Thyroid gland (tissue), 4 donors: Measurements from ENCODE around the gene DOCK3. TPM values are rescaled to one million over a fixed set of nuclear protein-coding genes. Genes with fewer than 3 reads are reported as not detected.

Experiments
- DNase-seq, 2 donors: peaks; one replicate each; pipeline ENCODE4 v3.0.0-alpha.2; 2019
- H3K27ac ChIP-seq, 3 donors: fragments of 200-600 bp; sonication (generic); 1 replicate in 2 of 3; 2 replicates in 1 of 3; pipeline ENCODE4 v1.5.1; 2016 to 2019; ENCODE audit warnings: mild to moderate bottlenecking in 1 of 3, moderate library complexity in 1 of 3
- H3K27me3 ChIP-seq: fragments of 200-600 bp; sonication (generic); one replicate; pipeline ENCODE4 v1.5.1; 2019
- H3K36me3 ChIP-seq, 2 donors: fragments of 200-600 bp; sonication (generic); one replicate each; pipeline ENCODE4 v1.5.1; 2016 to 2019
- H3K4me1 ChIP-seq, 2 donors: fragments of 200-600 bp; sonication (generic); one replicate each; pipeline ENCODE4 v1.5.1; 2017 to 2019
- H3K4me3 ChIP-seq, 3 donors: fragments of 200-600 bp; sonication (generic); replicated peaks in 1 of 3; 1 replicate in 2 of 3; 2 replicates in 1 of 3; pipeline ENCODE4 v1.5.1; 2016; ENCODE audit warnings: mild to moderate bottlenecking in 1 of 3
- H3K9me3 ChIP-seq: fragments of 200-600 bp; sonication (generic); one replicate; pipeline ENCODE4 v1.5.1; 2017
- CTCF ChIP-seq, 6 experiments: fragments of 200-600 bp in 3 of 6; fragments of 450-650 bp in 3 of 6; sonication (generic) in 3 of 6; IDR thresholded peaks; one replicate each; pipeline ENCODE4 v1.5.1; 2016 to 2019; ENCODE audit warnings: antibody characterized with exemption in 6 of 6, mild to moderate bottlenecking in 2 of 6, inconsistent platforms in 1 of 6, moderate library complexity in 1 of 6
- POLR2A ChIP-seq, 2 donors: fragments of 450-650 bp; IDR thresholded peaks; one replicate each; pipeline ENCODE4 v1.6.1; 2017; ENCODE audit warnings: antibody characterized with exemption in 2 of 2, mild to moderate bottlenecking in 2 of 2, moderate library complexity in 1 of 2
- WGBS, 2 donors: methylation state at CpG; one replicate each; pipeline ENCODE4 v1.1.5; 2017; 5-methylcytosine and 5-hydroxymethylcytosine counted together
- intact Hi-C: fragments of 100-400 bp; cut with DNase I; formaldehyde crosslinking; loops from one replicate; pipeline ENCODE4 v1.15.1; 2023
- total RNA-seq, 4 donors: library from RNA; depleted of rRNA; stranded (reverse); fragments of >200 nt; gene quantifications; one replicate each; pipeline ENCODE4 v1.2.3, GENCODE V29; 2016

DOCK3 gene, protein sequence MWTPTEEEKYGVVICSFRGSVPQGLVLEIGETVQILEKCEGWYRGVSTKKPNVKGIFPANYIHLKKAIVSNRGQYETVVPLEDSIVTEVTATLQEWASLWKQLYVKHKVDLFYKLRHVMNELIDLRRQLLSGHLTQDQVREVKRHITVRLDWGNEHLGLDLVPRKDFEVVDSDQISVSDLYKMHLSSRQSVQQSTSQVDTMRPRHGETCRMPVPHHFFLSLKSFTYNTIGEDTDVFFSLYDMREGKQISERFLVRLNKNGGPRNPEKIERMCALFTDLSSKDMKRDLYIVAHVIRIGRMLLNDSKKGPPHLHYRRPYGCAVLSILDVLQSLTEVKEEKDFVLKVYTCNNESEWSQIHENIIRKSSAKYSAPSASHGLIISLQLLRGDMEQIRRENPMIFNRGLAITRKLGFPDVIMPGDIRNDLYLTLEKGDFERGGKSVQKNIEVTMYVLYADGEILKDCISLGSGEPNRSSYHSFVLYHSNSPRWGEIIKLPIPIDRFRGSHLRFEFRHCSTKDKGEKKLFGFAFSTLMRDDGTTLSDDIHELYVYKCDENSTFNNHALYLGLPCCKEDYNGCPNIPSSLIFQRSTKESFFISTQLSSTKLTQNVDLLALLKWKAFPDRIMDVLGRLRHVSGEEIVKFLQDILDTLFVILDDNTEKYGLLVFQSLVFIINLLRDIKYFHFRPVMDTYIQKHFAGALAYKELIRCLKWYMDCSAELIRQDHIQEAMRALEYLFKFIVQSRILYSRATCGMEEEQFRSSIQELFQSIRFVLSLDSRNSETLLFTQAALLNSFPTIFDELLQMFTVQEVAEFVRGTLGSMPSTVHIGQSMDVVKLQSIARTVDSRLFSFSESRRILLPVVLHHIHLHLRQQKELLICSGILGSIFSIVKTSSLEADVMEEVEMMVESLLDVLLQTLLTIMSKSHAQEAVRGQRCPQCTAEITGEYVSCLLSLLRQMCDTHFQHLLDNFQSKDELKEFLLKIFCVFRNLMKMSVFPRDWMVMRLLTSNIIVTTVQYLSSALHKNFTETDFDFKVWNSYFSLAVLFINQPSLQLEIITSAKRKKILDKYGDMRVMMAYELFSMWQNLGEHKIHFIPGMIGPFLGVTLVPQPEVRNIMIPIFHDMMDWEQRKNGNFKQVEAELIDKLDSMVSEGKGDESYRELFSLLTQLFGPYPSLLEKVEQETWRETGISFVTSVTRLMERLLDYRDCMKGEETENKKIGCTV (N-terminal part only)
- total RNA-seq = 10 to 100 TPM; 15.7 to 54.2 (median 21.1) TPM

- DNase-seq = peak; percentile 76 to 78
- TF ChIP-seq POLR2A (IDR thresholded peaks at IDR 0.05) (peak; percentile 51 to 78), CTCF (IDR thresholded peaks at IDR 0.05) (no peak)
- H3K27me3 ChIP-seq = no peaks in the 10 kb centered on the region
- intact Hi-C loops = no loop called here
- no peaks in the 10 kb centered on the region for H3K9me3 ChIP-seq
- H3K4me1 ChIP-seq = peaks cover 14 to 16% of the 10 kb centered on the region in 2 donors
- no peaks in the 10 kb centered on the region for H3K36me3 ChIP-seq
- H3K27ac ChIP-seq = peak within 1 kb of the TSS in 2 of 3 donors; percentile 30 to 55
- 29 to 62% methylated on average over 2 to 11 of the region's 89 CpGs for WGBS, 2 donors
- H3K4me3 ChIP-seq = peak within 1 kb of the TSS in 2 of 3 donors; percentile 8 to 37
Measured at GRCh38 chr3:50674349-50675178, at the start of gene DOCK3. DOCK3 (plus strand) TSS chr3:50674927; CDS start chr3:50675264, 337 bp downstream.

DNA sequence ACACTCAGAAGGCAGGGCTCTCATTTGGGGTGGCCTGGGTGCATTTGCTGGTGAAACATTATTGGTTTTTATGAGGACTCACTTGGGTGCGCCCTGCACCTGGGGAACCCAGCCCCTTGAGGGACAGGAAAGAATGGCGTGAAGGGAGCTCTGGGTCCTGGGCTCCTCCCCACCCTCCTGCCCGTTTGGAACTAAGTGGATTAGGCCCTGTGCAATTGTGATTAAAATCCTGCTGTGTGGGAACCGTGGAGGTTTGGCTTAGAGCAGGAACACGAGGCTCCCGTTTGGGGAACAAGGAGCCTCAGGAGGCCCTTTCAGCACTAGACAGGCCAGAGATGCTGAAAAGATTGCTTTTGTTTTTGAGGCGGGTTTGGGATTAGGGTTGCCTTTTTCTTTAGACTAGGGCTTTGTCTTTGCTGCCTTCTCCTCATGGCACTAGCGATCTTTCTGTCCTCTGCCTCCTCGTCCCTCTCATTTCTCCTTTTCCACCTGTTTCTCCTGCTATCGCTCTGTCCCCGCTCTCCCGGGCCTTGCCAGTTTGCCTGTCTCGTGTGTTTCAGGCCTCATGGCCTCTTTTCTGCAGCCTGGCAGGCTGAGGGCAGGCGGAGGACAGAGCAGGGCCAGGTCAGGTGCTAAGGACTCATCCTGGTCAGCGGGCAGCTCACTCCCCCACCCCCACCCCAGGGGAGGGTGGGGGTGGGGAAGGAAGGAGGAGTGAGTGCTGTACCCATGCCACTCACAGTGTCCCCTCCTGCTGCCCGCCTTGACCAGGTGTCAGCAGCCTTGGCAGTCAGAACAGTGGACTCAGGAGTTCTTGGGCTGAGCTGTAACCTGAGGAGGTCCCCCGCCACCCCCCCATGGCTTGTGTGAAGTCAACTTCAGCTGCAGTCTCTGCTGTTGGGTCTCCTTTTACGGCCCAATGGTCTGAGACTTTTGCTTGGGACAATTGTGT, 49.2 kb upstream of the DOCK3 start:
- TF ChIP-seq CTCF (IDR thresholded peaks at IDR 0.05) = no peak
- TF ChIP-seq POLR2A (IDR thresholded peaks at IDR 0.05) = no peak
- no peaks in the 10 kb centered on the region for H3K36me3 ChIP-seq
- no peaks in the 10 kb centered on the region for H3K27me3 ChIP-seq
- H3K4me1 ChIP-seq = peaks cover 47 to 70% of the 10 kb centered on the region in 2 donors
- H3K4me3 ChIP-seq = no peak overlapping the region
- H3K27ac ChIP-seq = peak overlapping the region; percentile 48 to 69 (median 63)
- no peaks in the 10 kb centered on the region for H3K9me3 ChIP-seq
- intact Hi-C loops = no loop called here
- 66 to 69% methylated on average over 17 to 18 of the region's 18 CpGs for WGBS, 2 donors
- DNase-seq = peak; percentile 51 to 82

GRCh38 chr3:50626401-50626800, 48.3 kb upstream of the DOCK3 start:
- intact Hi-C loops = no loop called here
- Histone ChIP-seq H3K9me3 (no peaks in the 10 kb centered on the region), H3K4me3 (no peak overlapping the region), H3K27me3 (no peaks in the 10 kb centered on the region), H3K27ac (peak overlapping the region in 2 of 3 donors; percentile 36 to 48), H3K4me1 (peaks cover 47 to 62% of the 10 kb centered on the region in 2 donors), H3K36me3 (no peaks in the 10 kb centered on the region)
- DNase-seq = no peak
- whole genome bisulfite sequencing, 2 donors = 87 to 94% methylated on average over 3 of the region's 3 CpGs
- TF ChIP-seq POLR2A (IDR thresholded peaks at IDR 0.05) (no peak), CTCF (IDR thresholded peaks at IDR 0.05) (no peak)
